Gastroesophageal sphincter (tissue), 4 donors: ENCODE data around the gene OPCML. TPM values are rescaled to one million over a fixed set of nuclear protein-coding genes. Genes with fewer than 3 reads are reported as not detected.

Source experiments
- ATAC-seq: fragments of 150-250 bp; one replicate; pipeline ENCODE4 v1.9.1; 2016; ENCODE audit warnings: mild to moderate bottlenecking, moderate library complexity
- H3K27ac ChIP-seq, 4 donors: fragments of 200-600 bp; sonication (generic) in 3 of 4; 1 replicate in 3 of 4; 2 replicates in 1 of 4; pipeline ENCODE4 v1.5.1; 2016 to 2019
- H3K27me3 ChIP-seq: fragments of 200-600 bp; sonication (generic); one replicate; pipeline ENCODE4 v1.5.1; 2019
- H3K36me3 ChIP-seq, 2 donors: fragments of 200-600 bp; sonication (generic); one replicate each; pipeline ENCODE4 v1.5.1; 2019; ENCODE audit warnings: control low read depth in 1 of 2
- H3K4me1 ChIP-seq, 3 donors: fragments of 200-600 bp; sonication (generic); 1 replicate in 2 of 3; 2 replicates in 1 of 3; pipeline ENCODE4 v1.5.1; 2016 to 2019; ENCODE audit warnings: control low read depth in 2 of 3
- H3K4me3 ChIP-seq, 2 donors: fragments of 200-600 bp; sonication (generic); one replicate each; pipeline ENCODE4 v1.5.1; 2019; ENCODE audit warnings: mild to moderate bottlenecking in 1 of 2, moderate library complexity in 1 of 2
- H3K9me3 ChIP-seq, 3 donors: fragments of 200-600 bp; sonication (generic); one replicate each; pipeline ENCODE4 v1.5.1; 2017 to 2019; ENCODE audit warnings: control low read depth in 2 of 3
- CTCF ChIP-seq, 4 experiments: fragments of 200-600 bp in 2 of 4; fragments of 450-650 bp in 2 of 4; sonication (generic) in 1 of 4; IDR thresholded peaks; one replicate each; pipeline ENCODE4 v1.5.1; 2017 to 2019; ENCODE audit warnings: antibody characterized with exemption in 4 of 4, mild to moderate bottlenecking in 2 of 4, moderate library complexity in 2 of 4
- EP300 ChIP-seq: sonication (generic); formaldehyde crosslinking; IDR thresholded peaks from one replicate; pipeline ENCODE4 v1.6.1; 2017; ENCODE audit warnings: antibody characterized with exemption, mild to moderate bottlenecking
- POLR2A ChIP-seq, 2 donors: fragments of 450-650 bp; IDR thresholded peaks; one replicate each; pipeline ENCODE4 v1.6.1; 2017; ENCODE audit warnings: antibody characterized with exemption in 2 of 2, mild to moderate bottlenecking in 2 of 2, moderate library complexity in 1 of 2
- POLR2AphosphoS5 ChIP-seq: sonication (generic); formaldehyde crosslinking; IDR thresholded peaks from one replicate; pipeline ENCODE4 v1.6.1; 2017; ENCODE audit warnings: antibody characterized with exemption
- WGBS, 2 donors: methylation state at CpG; one replicate each; pipeline ENCODE4 v1.1.5; 2018; ENCODE audit warnings: low coverage in 1 of 2; 5-methylcytosine and 5-hydroxymethylcytosine counted together
- total RNA-seq, 4 donors: library from RNA; depleted of rRNA; stranded (reverse); fragments of >200 nt; gene quantifications; one replicate each; pipeline ENCODE4 v1.1.0, GENCODE V29; 2016

The OPCML gene
- total RNA-seq, 4 donors from 2014 or later, result 0.13 to 0.93 (median 0.33) TPM

GRCh38 chr11:132610216-132610615 is 922.1 kb downstream of the OPCML start:
- no peaks in the 10 kb centered on the region for H3K4me1 ChIP-seq
- TF ChIP-seq EP300 (no peak), POLR2AphosphoS5 (no peak), POLR2A (IDR thresholded peaks at IDR 0.05) (no peak), CTCF (IDR thresholded peaks at IDR 0.05) (no peak)
- 66% methylated on average over 4 to 8 of the region's 8 CpGs for WGBS, 2 donors
- peaks cover 0 to 7% (median 0%) of the 10 kb centered on the region in 3 donors for H3K9me3 ChIP-seq
- ATAC-seq, result no peak
- no peak overlapping the region for H3K4me3 ChIP-seq
- no peaks in the 10 kb centered on the region for H3K36me3 ChIP-seq
- no peak overlapping the region for H3K27ac ChIP-seq
- no peaks in the 10 kb centered on the region for H3K27me3 ChIP-seq

DNA sequence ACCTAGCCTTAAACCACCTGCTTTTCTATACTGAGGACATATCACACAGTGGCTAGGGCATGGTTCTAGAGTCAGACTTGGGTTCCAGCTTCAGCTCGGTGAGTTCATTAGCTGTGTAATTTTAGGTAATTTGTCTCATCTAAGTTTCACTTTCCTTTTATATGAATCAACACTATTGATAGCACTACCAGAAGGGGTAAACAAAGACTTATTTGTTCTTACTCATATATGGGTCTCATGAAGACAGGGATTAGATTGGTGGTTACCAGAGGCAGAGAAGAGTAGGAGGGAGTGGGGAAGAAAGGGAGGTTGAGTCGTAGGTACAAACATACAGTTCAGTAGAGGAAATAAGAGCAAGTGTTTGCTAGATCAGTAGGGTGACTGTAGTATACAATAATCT is 924.7 kb downstream of the OPCML start:
- Histone ChIP-seq H3K4me1 (no peaks in the 10 kb centered on the region), H3K27ac (no peak overlapping the region), H3K27me3 (no peaks in the 10 kb centered on the region), H3K36me3 (no peaks in the 10 kb centered on the region), H3K4me3 (no peak overlapping the region), H3K9me3 (no peaks in the 10 kb centered on the region)
- WGBS, 2 donors, result 59 to 89% methylated on average over 2 of the region's 2 CpGs
- ATAC-seq, result no peak
- TF ChIP-seq EP300, result no peak
- no peak for TF ChIP-seq POLR2A (IDR thresholded peaks at IDR 0.05)
- no peak for TF ChIP-seq POLR2AphosphoS5
- TF ChIP-seq CTCF (IDR thresholded peaks at IDR 0.05), result no peak

GRCh38 chr11:132605825-132606570 is 926.3 kb downstream of the OPCML start:
- no peaks in the 10 kb centered on the region for H3K36me3 ChIP-seq
- no peak for TF ChIP-seq POLR2A (IDR thresholded peaks at IDR 0.05)
- no peak for TF ChIP-seq EP300
- no peak for TF ChIP-seq CTCF (IDR thresholded peaks at IDR 0.05)
- no peak for TF ChIP-seq POLR2AphosphoS5
- H3K27me3 ChIP-seq, result no peaks in the 10 kb centered on the region
- no peaks in the 10 kb centered on the region for H3K4me1 ChIP-seq
- H3K4me3 ChIP-seq, result no peak overlapping the region
- ATAC-seq, result no peak
- no peak overlapping the region for H3K27ac ChIP-seq
- H3K9me3 ChIP-seq, result no peaks in the 10 kb centered on the region
- 13 to 19% methylated on average over 4 to 5 of the region's 9 CpGs for WGBS, 2 donors

GRCh38 chr11:132604431-132604830 is 927.9 kb downstream of the OPCML start:
- no peak for TF ChIP-seq EP300
- TF ChIP-seq POLR2A (IDR thresholded peaks at IDR 0.05), result no peak
- TF ChIP-seq CTCF (IDR thresholded peaks at IDR 0.05), result no peak
- no peak for TF ChIP-seq POLR2AphosphoS5
- H3K4me1 ChIP-seq, result no peaks in the 10 kb centered on the region
- WGBS, 2 donors, result 70 to 79% methylated on average over 2 of the region's 2 CpGs
- H3K27me3 ChIP-seq, result no peaks in the 10 kb centered on the region
- no peak for ATAC-seq
- no peak overlapping the region for H3K4me3 ChIP-seq
- no peak overlapping the region for H3K27ac ChIP-seq
- H3K9me3 ChIP-seq, result no peaks in the 10 kb centered on the region
- no peaks in the 10 kb centered on the region for H3K36me3 ChIP-seq

DNA sequence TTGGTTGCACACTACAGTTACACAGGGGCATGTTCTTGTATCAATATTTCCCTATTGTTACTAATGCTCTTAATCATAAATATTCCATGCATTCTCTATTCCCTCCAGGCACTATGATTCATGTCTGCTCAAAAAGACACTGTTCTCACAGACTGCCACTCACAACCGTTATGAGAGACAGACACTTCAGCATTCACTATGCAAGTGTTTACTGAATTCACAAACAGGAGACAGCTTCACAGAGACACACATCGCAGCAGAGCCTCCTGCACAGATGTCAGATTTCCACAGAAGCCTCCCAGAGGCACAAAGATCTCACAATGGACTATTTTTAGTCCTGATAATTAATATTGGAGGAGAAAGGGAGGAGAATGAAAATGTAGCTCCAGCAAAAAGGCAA is 930.4 kb downstream of the OPCML start:
- ATAC-seq, result no peak
- TF ChIP-seq POLR2A (IDR thresholded peaks at IDR 0.05), result no peak
- no peak for TF ChIP-seq POLR2AphosphoS5
- no peak for TF ChIP-seq CTCF (IDR thresholded peaks at IDR 0.05)
- no peak for TF ChIP-seq EP300
- Histone ChIP-seq H3K36me3 (no peaks in the 10 kb centered on the region), H3K4me3 (no peak overlapping the region), H3K9me3 (no peaks in the 10 kb centered on the region), H3K27ac (no peak overlapping the region), H3K27me3 (no peaks in the 10 kb centered on the region), H3K4me1 (no peaks in the 10 kb centered on the region)
- WGBS, 2 donors, result 40 to 52% methylated on average over 1 to 2 of the region's 2 CpGs
